Measurements from ENCODE around the gene OLA1.

- TF ChIP-seq CTCF (IDR thresholded peaks at IDR 0.05) (no peak), POLR2A (IDR thresholded peaks at IDR 0.05) (no peak), POLR2AphosphoS5 (IDR thresholded peaks at IDR 0.05) (no peak)
Observed at GRCh38 chr2:174171686-174172445, 76.5 kb downstream of the OLA1 start.

All from sigmoid colon (tissue), 4 donors.